ENCODE results near the gene HTR7.
A peak's percentile ranks its signal among the peaks of the same experiment; 100 is the strongest.

GRCh38 chr10:90787393-90788198 is 70.2 kb downstream of the HTR7 start:
- TF ChIP-seq EZH2 (IDR thresholded peaks at IDR 0.05; ENCODE audit: borderline replicate concordance, low read length), result no peak
- TF ChIP-seq CTCF (IDR thresholded peaks at IDR 0.05; ENCODE audit: low read length), result peak; percentile 49

All from OCI-LY1 (cell line).